ENCODE measurements around the gene DIP2B. TPM values are rescaled to one million over a fixed set of nuclear protein-coding genes. Genes with fewer than 3 reads are reported as not detected.
"Not testable (repeated sequence)": the region's sequence is repeated elsewhere in the genome, so short reads cannot be mapped to it uniquely, and the experiment has no call there.

Gene DIP2B
- total RNA-seq, 1 donor from 2014 or later = 9.4 TPM

DNA sequence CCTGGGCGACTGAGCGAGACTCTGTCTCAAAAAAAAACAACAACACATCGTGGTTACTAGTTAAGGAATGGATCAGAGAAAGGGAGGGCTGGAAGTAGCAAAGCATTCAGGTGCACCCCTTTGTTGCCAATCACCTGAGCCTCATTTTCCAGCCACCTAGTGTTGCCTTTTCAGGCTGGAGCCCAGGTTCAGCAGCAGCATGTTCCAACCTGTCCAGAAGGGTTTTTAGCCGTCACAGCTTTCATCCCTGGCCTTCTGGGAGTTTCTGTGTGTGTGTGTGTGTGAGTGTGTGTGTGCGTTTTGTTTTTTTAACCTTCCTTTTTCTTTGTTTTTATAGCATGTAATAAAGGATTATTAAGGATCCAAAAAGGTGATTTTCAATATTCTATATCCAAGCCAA lies 138.0 kb downstream of the DIP2B start:
- ATAC-seq (no peak), DNase-seq (ENCODE audit: missing footprints) (no peak)
- intact Hi-C loops (cut with DNase I) = no loop called here

DNA sequence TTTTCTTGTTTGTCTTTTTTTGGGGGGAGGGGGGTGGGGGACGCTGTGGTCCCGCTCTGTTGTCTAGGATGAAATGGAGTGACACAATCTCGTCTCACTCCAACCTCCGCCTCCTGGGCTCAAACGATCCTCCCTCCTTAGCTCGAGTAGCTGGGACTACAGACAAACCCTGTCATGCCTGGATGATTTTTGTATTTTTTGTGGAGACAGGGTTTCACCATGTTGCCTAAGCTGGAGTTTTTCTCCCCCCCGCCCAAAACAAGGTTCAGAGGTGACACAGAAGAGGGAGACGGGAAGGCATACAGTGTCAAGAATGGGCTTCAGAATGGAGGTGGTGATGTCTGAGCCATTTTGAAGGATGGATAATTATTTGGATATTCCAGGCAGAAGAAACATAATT lies 142.2 kb downstream of the DIP2B start:
- DNase-seq (ENCODE audit: missing footprints) = no peak
- ATAC-seq = no peak
- intact Hi-C loops (cut with DNase I) = no loop called here

DNA sequence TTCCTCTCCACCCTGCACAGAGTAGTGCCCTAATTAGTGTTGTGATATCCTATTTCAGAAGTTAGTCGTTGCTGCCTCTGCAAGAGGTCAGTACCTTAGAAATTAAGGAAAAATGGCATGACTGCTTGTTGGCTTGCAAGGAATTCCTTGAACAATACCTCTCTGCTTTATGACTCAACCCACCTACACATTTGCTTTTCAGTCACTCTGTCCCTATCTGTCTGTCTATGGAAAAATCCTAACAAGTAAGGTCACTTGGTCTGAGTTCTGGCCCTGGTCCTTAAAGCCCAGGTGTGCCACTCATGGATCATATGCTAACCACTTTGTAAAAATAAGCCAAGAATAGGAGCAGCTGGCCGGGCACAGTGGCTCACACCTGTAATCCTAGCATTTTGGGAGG lies 142.7 kb downstream of the DIP2B start:
- no peak for ATAC-seq

DNA sequence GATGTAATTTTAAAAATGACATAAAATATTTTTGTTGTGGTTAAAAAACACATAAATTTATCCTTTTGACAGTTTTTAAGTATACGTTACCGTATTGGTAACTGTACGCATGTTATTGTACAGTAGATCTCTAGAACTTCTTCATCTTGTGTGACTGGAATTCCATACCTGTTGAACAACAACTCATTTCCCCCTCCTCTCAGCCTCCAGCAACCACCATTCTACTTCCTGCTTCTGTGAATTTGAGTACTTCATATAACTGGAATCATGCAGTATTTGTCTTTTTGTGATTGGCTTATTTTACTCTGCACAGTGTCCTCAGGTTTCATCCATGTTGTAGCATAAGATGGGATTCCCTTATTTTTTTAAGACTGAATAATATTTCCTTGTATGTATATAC lies 145.5 kb downstream of the DIP2B start:
- no peak for ATAC-seq

More for the DNA sequence above, 142.7 kb downstream of the DIP2B start:
- intact Hi-C loops (cut with DNase I) = no loop called here
- no peak for DNase-seq (ENCODE audit: missing footprints)

DNA sequence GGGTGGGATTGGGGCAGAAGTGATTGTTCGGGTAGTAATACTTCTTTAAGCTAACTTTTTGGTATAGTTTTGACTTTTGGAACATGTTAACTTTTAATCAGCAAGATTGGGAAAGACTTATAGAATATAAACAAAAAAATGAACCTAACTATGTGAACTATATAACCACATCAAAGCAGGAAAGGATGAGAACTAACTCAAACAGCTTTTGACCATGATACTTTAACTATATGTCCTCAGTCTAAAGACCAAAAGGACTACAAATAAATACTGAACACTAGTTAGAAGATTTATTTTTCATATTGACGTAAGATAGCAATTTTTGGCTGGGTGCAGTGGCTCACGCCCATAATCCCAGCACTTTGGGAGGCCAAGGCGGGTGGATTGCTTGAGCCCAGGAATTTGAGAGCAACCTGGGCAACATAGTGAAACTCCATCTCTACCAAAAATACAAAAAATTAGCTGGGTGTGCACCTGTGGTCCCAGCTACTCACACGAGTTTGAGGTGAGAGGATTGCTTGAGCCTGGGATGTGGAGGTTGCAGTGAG lies 150.7 kb downstream of the DIP2B start:
- intact Hi-C loops (cut with DNase I) = no loop called here
- DNase-seq (ENCODE audit: missing footprints) (no peak), ATAC-seq (no peak)

More for the DNA sequence above, 145.5 kb downstream of the DIP2B start:
- DNase-seq (ENCODE audit: missing footprints) = no peak
- intact Hi-C loops (cut with DNase I) = no loop called here

DNA sequence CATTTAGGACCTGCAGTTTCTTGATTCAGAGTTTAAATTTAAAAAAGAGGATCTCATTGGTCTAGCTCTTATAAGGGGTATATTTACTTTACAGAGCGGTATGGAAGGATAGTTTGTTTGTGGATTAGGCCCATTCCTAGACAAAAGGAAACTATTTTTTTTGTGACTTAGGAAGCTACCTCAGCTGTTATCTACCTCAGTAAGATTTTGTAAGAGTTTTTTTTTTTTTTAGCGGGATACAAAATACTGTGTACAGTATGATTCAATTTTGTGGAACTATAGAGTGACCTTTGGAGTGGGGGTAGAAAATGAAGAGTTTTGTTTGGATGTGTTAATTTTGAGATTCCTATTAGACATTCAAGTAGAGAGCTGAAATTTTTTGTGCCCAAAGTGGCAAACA lies 154.5 kb downstream of the DIP2B start:
- ATAC-seq = no peak
- intact Hi-C loops (cut with DNase I) = no loop called here
- DNase-seq (ENCODE audit: missing footprints) = no peak

DNA sequence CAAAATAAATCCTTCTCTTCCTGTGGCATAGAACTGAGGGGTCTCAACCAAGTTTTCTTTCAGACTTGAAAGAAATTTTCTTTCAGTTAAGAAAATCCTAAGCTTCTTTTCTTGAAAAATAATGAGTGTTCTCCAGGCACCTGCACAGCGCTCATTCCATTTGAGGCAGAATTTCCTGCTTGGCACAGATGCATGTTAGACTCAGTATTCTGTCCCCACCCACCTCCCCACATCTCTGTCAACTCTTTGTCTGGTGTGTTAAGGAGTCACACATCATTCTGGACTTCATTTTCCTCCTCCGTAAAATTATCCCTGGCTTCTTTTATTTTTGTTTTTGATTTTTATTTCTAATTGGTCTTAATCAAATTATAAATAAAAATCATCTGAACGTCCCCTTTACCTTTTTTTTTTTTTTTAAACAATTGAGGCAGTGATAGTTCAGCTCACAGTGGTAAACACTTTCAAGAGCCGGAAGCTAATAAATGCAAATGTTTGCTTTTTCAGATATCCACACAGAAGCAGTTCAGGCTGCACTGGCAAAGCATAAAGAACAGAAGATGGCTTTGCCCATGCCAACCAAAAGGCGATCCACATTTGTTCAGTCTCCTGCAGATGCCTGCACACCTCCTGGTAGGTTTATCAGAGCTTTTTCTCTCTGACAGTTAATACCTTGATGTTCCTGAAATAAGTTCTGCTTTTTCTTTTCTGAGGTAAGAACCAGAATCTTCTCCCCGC lies 155.1 kb downstream of the DIP2B start:
- ATAC-seq = no peak
- intact Hi-C loops (cut with DNase I) = no loop called here
- no peak for DNase-seq (ENCODE audit: missing footprints)

DNA sequence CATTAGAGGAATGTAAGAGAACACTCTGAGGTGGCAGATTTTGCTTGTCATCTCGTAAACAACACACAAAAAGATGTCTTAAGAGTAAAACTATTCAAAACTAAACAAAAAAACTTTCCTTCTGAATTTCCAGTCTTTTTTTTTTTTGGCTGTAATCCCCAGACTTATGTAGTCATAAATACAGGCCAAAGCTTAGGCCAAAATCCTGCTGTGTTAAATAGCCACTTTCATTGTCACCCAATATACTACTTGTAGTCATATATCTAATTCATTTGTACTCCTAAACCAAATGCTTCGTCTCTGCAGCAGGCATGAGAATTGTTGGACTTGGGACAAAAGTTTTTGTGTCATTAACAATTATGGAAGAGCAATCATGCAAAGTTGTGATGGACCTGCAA lies 155.6 kb downstream of the DIP2B start:
- DNase-seq (ENCODE audit: missing footprints) (no peak), ATAC-seq (no peak)
- intact Hi-C loops (cut with DNase I) = no loop called here

DNA sequence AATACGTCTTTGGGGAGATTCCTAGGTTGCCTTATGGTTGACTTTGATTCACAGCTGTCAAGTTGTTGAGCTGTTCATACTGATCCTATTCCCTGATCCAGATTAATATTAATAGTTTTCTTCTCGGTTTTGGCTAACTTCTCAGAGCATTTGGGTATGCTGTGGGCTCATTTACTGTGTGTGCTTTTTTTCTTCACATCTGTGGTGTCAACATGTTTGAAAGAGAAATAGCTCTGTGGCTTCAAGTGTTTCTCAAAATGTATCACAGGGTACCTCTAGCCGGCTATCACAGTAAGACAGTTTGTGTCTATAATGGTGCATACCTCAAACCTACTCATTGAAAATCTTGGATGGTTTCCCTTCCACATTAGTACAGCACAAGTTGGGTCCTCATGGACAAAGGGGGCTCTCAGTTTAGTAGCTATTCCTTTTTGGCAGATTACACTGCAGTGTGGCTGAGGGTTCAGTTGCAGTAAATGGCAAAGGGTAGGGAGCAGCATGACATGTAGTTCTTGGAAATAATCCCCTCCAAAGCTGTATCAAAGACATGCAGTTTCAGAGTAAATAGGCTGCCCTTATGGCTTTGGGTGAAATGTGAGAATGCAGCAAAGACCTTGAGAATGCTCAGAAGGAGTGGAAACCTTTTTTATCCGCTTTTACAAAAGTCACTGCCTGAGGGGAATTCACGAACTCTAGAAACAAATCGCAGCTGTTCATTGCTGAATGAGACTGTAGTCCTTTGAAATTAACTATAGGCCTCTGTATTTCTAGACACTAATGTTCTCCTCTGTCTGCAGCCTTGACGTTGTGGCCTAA lies 156.7 kb downstream of the DIP2B start:
- intact Hi-C loops (cut with DNase I) = no loop called here
- ATAC-seq = no peak
- no peak for DNase-seq (ENCODE audit: missing footprints)

DNA sequence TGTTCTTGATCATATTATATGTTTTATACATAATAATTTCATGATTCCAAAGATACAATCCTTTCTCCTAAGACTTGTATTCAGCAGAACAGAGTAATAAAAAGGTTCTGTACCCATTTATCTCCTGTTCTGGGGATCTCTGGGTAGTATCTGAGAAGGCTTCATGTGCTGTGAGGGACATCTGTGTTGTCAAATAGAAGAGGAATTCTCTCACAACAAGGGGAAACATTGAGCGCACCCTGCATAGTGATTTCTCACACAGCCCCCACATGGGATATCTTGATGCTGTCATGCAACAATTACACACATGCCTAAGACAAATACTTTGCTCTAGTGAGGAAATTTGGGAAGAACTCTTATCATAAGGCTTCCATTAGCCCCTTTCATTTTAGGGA lies 157.3 kb downstream of the DIP2B start:
- no peak for ATAC-seq
- no peak for DNase-seq (ENCODE audit: missing footprints)
- intact Hi-C loops (cut with DNase I) = no loop called here

DNA sequence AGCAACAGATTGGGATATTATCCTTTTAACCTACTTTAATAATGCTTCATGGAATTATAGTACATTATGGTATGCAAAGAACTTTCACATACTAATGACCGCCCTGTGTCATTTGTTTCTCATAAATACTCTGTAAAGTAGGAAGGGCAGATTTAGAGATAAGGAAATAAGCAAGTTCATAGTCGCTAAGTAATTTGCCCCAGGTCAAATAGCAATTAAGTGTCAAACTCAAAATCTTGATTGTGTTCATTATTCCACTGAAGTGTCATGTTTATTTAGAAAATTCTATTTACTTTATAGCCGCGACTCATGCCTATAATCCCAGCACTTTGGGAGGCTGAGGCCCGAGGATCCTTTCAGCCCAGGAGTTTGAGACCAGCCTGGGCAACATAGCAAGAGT lies 160.4 kb downstream of the DIP2B start:
- DNase-seq (ENCODE audit: missing footprints) = no peak
- intact Hi-C loops (cut with DNase I) = no loop called here
- no peak for ATAC-seq

DNA sequence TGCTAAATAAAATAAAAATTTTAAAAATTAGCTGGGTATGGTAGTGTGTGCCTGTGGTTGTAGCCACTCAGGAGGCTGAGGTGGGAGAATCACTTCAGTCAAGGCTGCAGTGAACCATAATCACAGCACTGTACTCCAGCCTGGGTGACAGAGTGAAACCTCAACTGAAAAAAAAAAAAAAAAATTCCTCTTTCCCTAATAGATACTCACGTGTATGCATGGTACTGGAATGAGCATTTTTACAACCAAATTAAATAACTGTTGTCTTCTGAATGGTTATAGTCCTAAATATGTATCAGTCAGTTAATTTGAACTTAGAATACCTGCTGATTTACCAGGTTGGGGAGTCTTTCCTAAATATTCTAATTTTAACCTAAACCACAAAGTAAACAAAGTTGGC lies 160.8 kb downstream of the DIP2B start:
- no peak for DNase-seq (ENCODE audit: missing footprints)
- ATAC-seq = no peak
- intact Hi-C loops (cut with DNase I) = no loop called here

DNA sequence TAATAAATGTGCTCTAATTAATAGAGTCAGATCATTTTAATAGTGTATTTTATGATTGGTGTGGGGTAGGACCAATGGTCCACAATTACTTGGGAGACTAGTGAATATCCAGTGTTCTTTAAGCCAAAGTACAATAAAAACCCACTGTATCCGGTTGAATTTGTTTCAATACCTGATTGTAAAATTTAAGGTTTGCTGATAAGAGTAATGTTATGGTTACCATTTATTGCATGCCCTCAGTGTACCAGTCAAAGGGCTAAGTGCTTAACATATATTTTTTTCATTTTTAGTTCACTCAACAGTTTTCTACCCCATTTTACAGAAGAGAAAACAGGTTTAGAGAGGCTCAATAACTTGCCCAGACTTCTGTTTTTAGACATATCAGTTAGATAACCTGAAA lies 161.2 kb downstream of the DIP2B start:
- DNase-seq (ENCODE audit: missing footprints) (no peak), ATAC-seq (no peak)
- intact Hi-C loops (cut with DNase I) = no loop called here

DNA sequence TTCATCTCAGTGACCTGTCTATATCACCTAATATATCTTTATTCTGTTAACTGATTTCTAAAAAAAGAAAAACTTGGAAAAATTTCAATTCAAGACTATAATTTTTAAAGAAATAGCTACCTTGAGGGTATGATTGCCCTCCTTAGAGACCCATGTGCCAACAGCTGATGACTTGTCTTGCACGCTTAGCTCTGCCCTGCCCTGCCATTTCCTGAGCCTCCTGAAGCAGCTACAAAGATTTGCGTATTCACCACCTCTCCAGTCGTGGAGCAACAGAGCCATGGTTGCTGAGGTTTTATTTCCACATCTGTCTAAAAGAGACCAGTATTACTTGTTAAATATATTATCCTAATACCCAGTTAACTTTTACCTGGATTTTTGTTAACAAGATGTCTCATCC lies 167.4 kb downstream of the DIP2B start:
- intact Hi-C loops (cut with DNase I) = no loop called here
- ATAC-seq = no peak

DNA sequence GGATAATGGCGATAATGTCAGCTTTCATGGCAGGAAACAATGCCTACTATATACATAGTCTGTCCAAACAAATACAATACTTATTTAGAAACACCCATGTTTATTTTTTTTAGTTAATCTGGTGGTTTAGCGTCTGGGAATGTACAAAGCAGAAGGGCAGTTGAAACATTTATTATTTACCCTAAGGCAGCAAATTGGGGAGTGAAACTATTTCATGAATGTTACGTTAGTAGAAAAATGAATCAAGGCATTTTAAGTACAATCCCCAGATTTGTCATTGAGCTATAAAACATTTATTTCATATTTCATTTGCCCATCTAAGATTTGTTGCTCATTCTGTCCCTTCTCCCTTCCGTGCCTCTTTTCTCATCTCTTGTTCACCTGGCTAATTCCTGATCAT lies 172.0 kb downstream of the DIP2B start:
- ATAC-seq (no peak), DNase-seq (ENCODE audit: missing footprints) (no peak)
- intact Hi-C loops (cut with DNase I) = no loop called here

More for the DNA sequence above, 167.4 kb downstream of the DIP2B start:
- DNase-seq (ENCODE audit: missing footprints) = no peak

DNA sequence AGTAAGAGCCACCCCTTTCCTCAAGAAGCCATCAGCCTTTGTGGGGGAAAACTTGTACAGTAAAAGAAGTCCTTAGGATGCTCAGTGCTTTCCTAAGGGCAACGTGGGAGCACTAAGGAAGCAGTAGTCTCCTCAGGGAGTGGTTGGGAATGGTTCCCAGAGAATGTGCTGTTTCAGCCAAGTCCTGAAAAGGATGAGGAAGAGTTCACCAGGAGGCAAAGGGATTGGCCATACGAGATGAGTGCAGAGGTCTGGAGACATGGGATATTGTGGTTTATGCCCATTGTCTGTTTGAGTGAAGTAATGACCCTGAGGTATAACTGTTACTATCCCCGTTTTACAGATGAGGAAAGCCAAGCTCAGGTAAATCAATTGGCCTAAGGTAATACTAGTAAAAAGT lies 173.1 kb downstream of the DIP2B start:
- DNase-seq (ENCODE audit: missing footprints) = no peak

DNA sequence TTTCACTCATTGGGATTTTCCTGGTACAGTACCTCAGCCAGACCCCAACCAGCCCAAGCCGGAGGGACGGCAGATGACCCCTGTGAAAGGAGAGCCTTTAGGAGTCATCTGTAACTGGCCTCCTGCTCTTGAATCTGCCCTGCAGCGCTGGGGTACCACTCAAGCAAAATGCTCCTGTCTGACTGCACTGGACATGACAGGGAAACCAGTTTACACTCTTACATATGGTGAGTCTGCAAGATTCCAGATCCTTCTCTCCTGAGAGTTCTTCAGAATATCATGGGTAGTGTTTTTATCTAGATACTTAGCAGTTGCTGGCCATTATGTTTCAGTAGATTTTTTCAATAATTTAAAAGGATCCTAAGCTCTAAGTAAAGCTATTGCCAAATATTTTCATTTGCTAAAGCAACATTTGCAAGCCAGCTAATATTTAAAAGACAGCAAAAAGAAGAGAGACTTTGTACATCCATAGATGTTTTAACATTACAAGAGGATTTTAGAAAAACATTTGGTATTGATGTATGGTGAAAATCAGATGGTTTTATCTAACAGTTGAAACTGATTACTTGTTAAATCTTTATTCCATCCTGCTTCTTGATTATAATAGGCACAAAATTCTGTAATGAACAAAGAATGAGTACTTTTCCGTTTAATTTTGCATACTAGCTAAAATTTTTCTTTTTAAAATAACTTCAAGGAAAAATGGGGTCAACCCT lies 174.0 kb downstream of the DIP2B start:
- ATAC-seq (no peak), DNase-seq (ENCODE audit: missing footprints) (no peak)
- intact Hi-C loops (cut with DNase I) = no loop called here

More for the DNA sequence above, 173.1 kb downstream of the DIP2B start:
- intact Hi-C loops (cut with DNase I) = no loop called here
- ATAC-seq = peak; percentile 48

DNA sequence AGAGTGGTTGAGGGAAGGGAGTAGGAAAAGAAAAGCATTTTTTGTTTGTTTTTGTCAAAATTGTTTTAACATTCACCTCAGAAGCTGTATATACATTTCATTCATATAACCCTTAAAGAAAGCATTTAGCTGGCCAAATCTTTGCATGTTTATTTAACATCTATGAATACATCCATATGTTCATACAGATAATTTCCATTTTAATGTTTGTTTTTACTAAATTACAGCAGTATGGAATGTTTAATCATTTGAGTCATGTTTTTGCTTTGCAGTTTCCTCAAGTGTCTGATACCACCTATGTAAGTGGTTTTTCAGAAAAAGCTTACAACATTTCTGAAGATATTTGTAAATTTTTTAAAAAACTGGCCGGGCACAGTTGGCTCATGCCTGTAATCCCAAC lies 174.8 kb downstream of the DIP2B start:
- ATAC-seq (no peak), DNase-seq (ENCODE audit: missing footprints) (no peak)
- intact Hi-C loops (cut with DNase I) = no loop called here

DNA sequence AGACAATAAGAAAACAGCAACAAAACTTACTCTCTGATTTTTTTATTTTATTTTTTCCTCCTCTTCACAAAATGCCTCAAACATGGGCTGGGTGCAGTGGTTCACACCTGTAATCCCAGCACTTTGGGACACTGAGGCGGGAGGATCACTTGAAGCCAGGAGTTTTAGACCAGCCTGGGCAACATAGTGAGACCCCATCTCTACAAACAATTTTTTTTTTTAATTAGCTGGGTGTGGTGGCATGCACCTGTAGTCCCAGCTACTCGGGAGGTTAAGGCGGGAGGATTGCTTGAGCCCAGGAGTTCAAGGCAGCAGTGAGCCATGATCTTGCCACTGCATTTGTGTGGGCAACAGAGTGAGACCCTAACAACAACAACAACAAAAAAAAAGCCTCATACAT lies 176.3 kb downstream of the DIP2B start:
- ATAC-seq; intact Hi-C loops (cut with DNase I); DNase-seq (ENCODE audit: missing footprints): not testable (repeated sequence)

All from Right ventricle myocardium inferior (tissue), 1 donor.